GM18502 (cell line): Measurements from ENCODE around the gene PARD3.

Source experiments
- ATAC-seq: cut with Tn5 transposase; IDR thresholded peaks from one replicate; pipeline ENCODE4 v1.9.1; 2021; ENCODE audit warnings: mild to moderate bottlenecking; ENCODE audit not compliant: unreplicated experiment, poor library complexity

PARD3 gene

GRCh38 chr10:34169677-34170076, 645.4 kb downstream of the PARD3 start:
- no peak for ATAC-seq

- no peak for ATAC-seq
Measured at GRCh38 chr10:34169131-34169530, 646.0 kb downstream of the PARD3 start.

- ATAC-seq: no peak
Measured at GRCh38 chr10:34168439-34168838, 646.7 kb downstream of the PARD3 start.

GRCh38 chr10:34166823-34167222, 648.3 kb downstream of the PARD3 start:
- no peak for ATAC-seq

GRCh38 chr10:34166354-34166753, 648.7 kb downstream of the PARD3 start:
- ATAC-seq: no peak

- ATAC-seq: no peak
Measured at GRCh38 chr10:34164029-34164428, 651.1 kb downstream of the PARD3 start.

- no peak for ATAC-seq
Measured at GRCh38 chr10:34163075-34163905, 651.8 kb downstream of the PARD3 start.

GRCh38 chr10:34161777-34162370, 653.2 kb downstream of the PARD3 start:
- no peak for ATAC-seq

- ATAC-seq: no peak
Measured at GRCh38 chr10:34160595-34160994, 654.5 kb downstream of the PARD3 start.

- ATAC-seq: no peak
Measured at GRCh38 chr10:34157501-34157900, 657.6 kb downstream of the PARD3 start.

GRCh38 chr10:34156781-34157425, 658.2 kb downstream of the PARD3 start:
- no peak for ATAC-seq

GRCh38 chr10:34155812-34156211, 659.3 kb downstream of the PARD3 start:
- ATAC-seq: no peak

- ATAC-seq: no peak
Measured at GRCh38 chr10:34154383-34154900, 660.7 kb downstream of the PARD3 start.

- no peak for ATAC-seq
Measured at GRCh38 chr10:34153663-34154382, 661.3 kb downstream of the PARD3 start.

- no peak for ATAC-seq
Measured at GRCh38 chr10:34152434-34152833, 662.7 kb downstream of the PARD3 start.

- ATAC-seq: no peak
Measured at GRCh38 chr10:34151931-34152330, 663.2 kb downstream of the PARD3 start.

- no peak for ATAC-seq
Measured at GRCh38 chr10:34151481-34151880, 663.6 kb downstream of the PARD3 start.

GRCh38 chr10:34150103-34150502, 665.0 kb downstream of the PARD3 start:
- no peak for ATAC-seq

GRCh38 chr10:34148305-34148657, 666.8 kb downstream of the PARD3 start:
- no peak for ATAC-seq

- ATAC-seq: no peak
Measured at GRCh38 chr10:34147641-34148304, 667.3 kb downstream of the PARD3 start.
